PC-9 (cell line): ENCODE data around the gene KRTAP19-2. TPM values are rescaled to one million over a fixed set of nuclear protein-coding genes. Genes with fewer than 3 reads are reported as not detected.
"Not testable (repeated sequence)": the region's sequence is repeated elsewhere in the genome, so short reads cannot be mapped to it uniquely, and the experiment has no call there.

Experiments
- BruUV-seq: library from RNA; stranded (reverse); fragments of 400-500 nt; replicated peaks from 2 replicates; lab custom pipeline; 2021; lab: Mats Ljungman, UMichigan
- CTCF ChIA-PET: fragments of 300-600 bp; sonication (Branson Sonifier 250); formaldehyde crosslinking; loops from one replicate; lab custom pipeline; 2022; ENCODE audit warnings: antibody characterized with exemption; lab: Charles Lee
- POLR2A ChIA-PET: fragments of 300-600 bp; sonication (Branson Sonifier 250); formaldehyde crosslinking; loops from one replicate; lab custom pipeline; 2022; ENCODE audit warnings: antibody characterized with exemption; ENCODE audit not compliant: unreplicated experiment; lab: Charles Lee
- DNase-seq, 2 experiments: peaks; one replicate each; pipeline versions ENCODE4 v3.0.0 to v3.0.0-alpha.2; 2015 to 2022; ENCODE audit warnings: mixed read lengths in 1 of 2
- H2AFZ ChIP-seq: fragments of 200-600 bp; sonication (generic); 2 replicates; pipeline ENCODE4 v1.8.1; 2017; ENCODE audit warnings: antibody characterized with exemption
- H3F3A ChIP-seq: fragments of 200-600 bp; sonication (generic); 2 replicates; pipeline ENCODE4 v1.8.1; 2017; ENCODE audit warnings: antibody characterized with exemption, mild to moderate bottlenecking, low read depth; ENCODE audit not compliant: insufficient read depth
- H3K27ac ChIP-seq: fragments of 200-600 bp; sonication (generic); 2 replicates; pipeline ENCODE4 v1.6.1; 2016; ENCODE audit warnings: mixed run types
- H3K27me3 ChIP-seq: fragments of 200-600 bp; sonication (generic); 2 replicates; pipeline ENCODE4 v1.6.1; 2016; ENCODE audit warnings: low read depth, mixed run types; ENCODE audit not compliant: insufficient read depth
- H3K36me3 ChIP-seq: fragments of 200-600 bp; sonication (generic); 2 replicates; pipeline ENCODE4 v1.6.1; 2016; ENCODE audit warnings: low read depth, mixed run types
- H3K4me1 ChIP-seq: fragments of 200-600 bp; sonication (generic); replicated peaks from 2 replicates; pipeline ENCODE4 v1.6.1; 2016; ENCODE audit warnings: mixed run types; ENCODE audit not compliant: insufficient read depth
- H3K4me2 ChIP-seq: fragments of 200-600 bp; sonication (generic); 2 replicates; pipeline ENCODE4 v1.6.1; 2017; ENCODE audit warnings: mixed run types
- H3K4me3 ChIP-seq: fragments of 200-600 bp; sonication (generic); 2 replicates; pipeline ENCODE4 v1.6.1; 2016; ENCODE audit warnings: mixed run types
- H3K79me2 ChIP-seq: fragments of 200-600 bp; sonication (generic); 2 replicates; pipeline ENCODE4 v1.6.1; 2017; ENCODE audit warnings: low read depth, mixed run types
- H3K9me2 ChIP-seq: fragments of 200-600 bp; sonication (generic); 2 replicates; pipeline ENCODE4 v1.8.1; 2017; ENCODE audit warnings: mild to moderate bottlenecking; ENCODE audit not compliant: insufficient read depth
- H3K9me3 ChIP-seq: fragments of 200-600 bp; sonication (generic); 2 replicates; pipeline ENCODE4 v1.8.1; 2016; ENCODE audit warnings: low read depth; ENCODE audit not compliant: insufficient read depth
- H4K20me1 ChIP-seq: fragments of 200-600 bp; sonication (generic); 2 replicates; pipeline ENCODE4 v1.8.1; 2017; ENCODE audit not compliant: insufficient read depth
- EZH2 ChIP-seq: fragments of 200-600 bp; sonication (generic); IDR thresholded peaks from 2 replicates; pipeline ENCODE4 v1.8.0; 2017; ENCODE audit warnings: antibody characterized with exemption, low read depth
- intact Hi-C: fragments of 100-400 bp; cut with micrococcal nuclease; formaldehyde crosslinking; loops from one replicate; pipeline ENCODE4 v1.10.0; 2022; ENCODE audit not compliant: unreplicated experiment
- total RNA-seq: library from RNA; stranded (reverse); gene quantifications from 2 replicates; pipeline ENCODE4 v1.2.3, GENCODE V29; 2021
- TF ChIP-seq, protein P1 (sequence below): fragments of 200-600 bp; sonication (generic); conservative IDR thresholded peaks from 2 replicates; pipeline ENCODE4 v1.6.1; 2017; ENCODE audit warnings: mixed run types, antibody characterized with exemption, mild to moderate bottlenecking, moderate library complexity

KRTAP19-2 gene
- total RNA-seq, 1 experiment from 2014 or later, result not detected

DNA sequence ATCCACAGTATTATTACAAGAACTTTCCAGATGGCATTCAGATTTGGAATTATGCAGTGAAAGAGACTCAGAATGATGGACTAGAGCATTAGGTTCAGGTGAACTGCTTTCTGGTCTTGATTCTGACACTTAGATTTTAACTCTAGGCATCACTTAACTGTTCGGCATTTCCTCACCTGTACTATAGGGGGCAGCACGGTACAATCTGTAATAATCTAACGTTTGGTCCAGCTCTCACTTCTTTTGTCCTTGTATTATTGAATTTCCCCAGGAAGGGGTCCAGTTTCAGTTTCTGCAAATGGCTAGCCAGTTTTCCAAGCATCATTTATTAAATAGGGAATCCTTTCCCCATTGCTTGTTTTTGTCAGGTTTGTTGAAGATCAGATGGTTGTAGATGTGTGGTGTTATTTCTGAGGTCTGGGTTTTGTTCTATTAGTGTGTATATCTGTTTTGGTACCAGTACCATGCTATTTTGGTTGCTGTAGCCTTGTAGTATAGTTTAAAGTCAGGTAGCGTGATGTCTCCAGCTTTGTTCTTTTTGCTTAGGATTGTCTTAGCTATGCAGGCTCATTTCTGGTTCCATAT lies 18.5 kb upstream of the KRTAP19-2 start:
- TF ChIP-seq, protein P1, sequence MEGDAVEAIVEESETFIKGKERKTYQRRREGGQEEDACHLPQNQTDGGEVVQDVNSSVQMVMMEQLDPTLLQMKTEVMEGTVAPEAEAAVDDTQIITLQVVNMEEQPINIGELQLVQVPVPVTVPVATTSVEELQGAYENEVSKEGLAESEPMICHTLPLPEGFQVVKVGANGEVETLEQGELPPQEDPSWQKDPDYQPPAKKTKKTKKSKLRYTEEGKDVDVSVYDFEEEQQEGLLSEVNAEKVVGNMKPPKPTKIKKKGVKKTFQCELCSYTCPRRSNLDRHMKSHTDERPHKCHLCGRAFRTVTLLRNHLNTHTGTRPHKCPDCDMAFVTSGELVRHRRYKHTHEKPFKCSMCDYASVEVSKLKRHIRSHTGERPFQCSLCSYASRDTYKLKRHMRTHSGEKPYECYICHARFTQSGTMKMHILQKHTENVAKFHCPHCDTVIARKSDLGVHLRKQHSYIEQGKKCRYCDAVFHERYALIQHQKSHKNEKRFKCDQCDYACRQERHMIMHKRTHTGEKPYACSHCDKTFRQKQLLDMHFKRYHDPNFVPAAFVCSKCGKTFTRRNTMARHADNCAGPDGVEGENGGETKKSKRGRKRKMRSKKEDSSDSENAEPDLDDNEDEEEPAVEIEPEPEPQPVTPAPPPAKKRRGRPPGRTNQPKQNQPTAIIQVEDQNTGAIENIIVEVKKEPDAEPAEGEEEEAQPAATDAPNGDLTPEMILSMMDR, result peak; percentile 64
- DNase-seq, H3K79me2 ChIP-seq, H3K4me3 ChIP-seq, intact Hi-C loops, H3F3A ChIP-seq, BruUV-seq, H3K9me2 ChIP-seq, H3K36me3 ChIP-seq, CTCF ChIA-PET, H3K9me3 ChIP-seq, H4K20me1 ChIP-seq, H3K4me2 ChIP-seq, H3K27me3 ChIP-seq, H2AFZ ChIP-seq, H3K27ac ChIP-seq, H3K4me1 ChIP-seq, POLR2A ChIA-PET: not testable (repeated sequence)

DNA sequence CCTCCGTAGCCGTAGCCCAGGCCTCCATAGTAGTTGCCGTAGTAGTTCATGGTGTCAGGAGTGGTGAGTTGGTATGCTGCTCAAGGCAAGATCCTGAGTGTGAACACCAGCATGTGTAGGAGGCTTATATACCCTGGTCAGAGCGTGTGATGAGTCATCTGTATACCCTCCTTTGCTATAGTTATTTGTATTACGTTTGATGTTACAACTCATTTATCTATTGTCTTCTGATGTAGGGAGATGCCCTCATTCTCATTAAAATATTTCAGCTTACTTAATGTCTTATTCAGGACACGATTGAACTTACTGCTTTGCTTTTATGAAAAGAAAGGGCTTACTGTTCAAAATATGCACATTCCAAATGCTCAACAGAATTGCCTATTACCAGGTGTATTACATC lies 14.8 kb upstream of the KRTAP19-2 start, which contains the start of gene KRTAP19-5:
Gene KRTAP19-5, minus strand, starts transcription at position 101 of the 400 bp plus-strand sequence. Its CDS starts 51 bp downstream, at position 50.
- intact Hi-C loops, result no loop called here
- Histone ChIP-seq H3F3A (no peaks in the 10 kb centered on the region), H3K9me3 (no peaks in the 10 kb centered on the region), H2AFZ (no peak within 1 kb of the TSS), H3K4me2 (no peak within 1 kb of the TSS), H3K9me2 (no peaks in the 10 kb centered on the region), H3K27me3 (no peaks in the 10 kb centered on the region), H3K79me2 (no peaks in the 10 kb centered on the region), H3K4me1 (no peaks in the 10 kb centered on the region), H4K20me1 (no peaks in the 10 kb centered on the region), H3K36me3 (no peaks in the 10 kb centered on the region), H3K4me3 (no peak within 1 kb of the TSS), H3K27ac (no peak within 1 kb of the TSS)
- no peak for TF ChIP-seq EZH2
- TF ChIP-seq, protein P1, result no peak
- no peak for DNase-seq
- CTCF ChIA-PET, result no interaction called here
- POLR2A ChIA-PET, result no interaction called here
- BruUV-seq, result no TSS peak

DNA sequence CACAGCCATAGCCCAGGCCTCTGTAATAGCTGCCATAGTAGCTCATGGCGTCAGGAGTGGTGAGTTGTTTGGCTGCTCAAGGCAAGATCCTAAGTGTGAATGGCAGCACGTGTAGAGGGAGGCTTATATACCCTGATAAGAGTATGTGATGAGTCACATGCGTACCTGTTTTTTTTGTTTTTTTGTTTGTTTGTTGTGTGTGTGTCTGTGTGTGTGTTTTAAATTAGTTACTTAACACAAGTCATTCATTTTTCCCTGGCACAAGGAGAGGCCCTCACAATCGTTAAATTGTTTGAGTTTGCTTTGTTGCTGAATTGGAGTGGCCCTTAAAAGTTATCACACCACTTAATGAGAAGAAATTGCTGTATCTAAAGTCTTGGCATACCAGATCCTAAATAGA lies 9.8 kb upstream of the KRTAP19-2 start, which contains the start of gene KRTAP19-4:
Gene KRTAP19-4, minus strand, starts transcription at position 101 of the 400 bp plus-strand sequence. Its CDS starts 55 bp downstream, at position 46.
- H3K36me3 ChIP-seq, result no peaks in the 10 kb centered on the region
- no peaks in the 10 kb centered on the region for H3K9me3 ChIP-seq
- no peak within 1 kb of the TSS for H3K4me2 ChIP-seq
- ChIA-PET CTCF (no interaction called here), POLR2A (no interaction called here)
- intact Hi-C loops, result no loop called here
- no peaks in the 10 kb centered on the region for H3K9me2 ChIP-seq
- no peak for TF ChIP-seq EZH2
- TF ChIP-seq, protein P1, result no peak
- no peak within 1 kb of the TSS for H2AFZ ChIP-seq
- H3K4me1 ChIP-seq, result no peaks in the 10 kb centered on the region
- H3K4me3 ChIP-seq, result no peak within 1 kb of the TSS
- no peaks in the 10 kb centered on the region for H3K79me2 ChIP-seq
- no peaks in the 10 kb centered on the region for H3F3A ChIP-seq
- H3K27me3 ChIP-seq, result no peaks in the 10 kb centered on the region
- DNase-seq, result no peak
- no TSS peak for BruUV-seq
- no peak within 1 kb of the TSS for H3K27ac ChIP-seq
- no peaks in the 10 kb centered on the region for H4K20me1 ChIP-seq
